ENCODE results near the gene RABEP1.
"Not testable (repeated sequence)": the region's sequence is repeated elsewhere in the genome, so short reads cannot be mapped to it uniquely, and the experiment has no call there.

The RABEP1 gene

GRCh38 chr17:5429191-5429887 is 147.3 kb downstream of the RABEP1 start:
- no peak for DNase-seq

DNA sequence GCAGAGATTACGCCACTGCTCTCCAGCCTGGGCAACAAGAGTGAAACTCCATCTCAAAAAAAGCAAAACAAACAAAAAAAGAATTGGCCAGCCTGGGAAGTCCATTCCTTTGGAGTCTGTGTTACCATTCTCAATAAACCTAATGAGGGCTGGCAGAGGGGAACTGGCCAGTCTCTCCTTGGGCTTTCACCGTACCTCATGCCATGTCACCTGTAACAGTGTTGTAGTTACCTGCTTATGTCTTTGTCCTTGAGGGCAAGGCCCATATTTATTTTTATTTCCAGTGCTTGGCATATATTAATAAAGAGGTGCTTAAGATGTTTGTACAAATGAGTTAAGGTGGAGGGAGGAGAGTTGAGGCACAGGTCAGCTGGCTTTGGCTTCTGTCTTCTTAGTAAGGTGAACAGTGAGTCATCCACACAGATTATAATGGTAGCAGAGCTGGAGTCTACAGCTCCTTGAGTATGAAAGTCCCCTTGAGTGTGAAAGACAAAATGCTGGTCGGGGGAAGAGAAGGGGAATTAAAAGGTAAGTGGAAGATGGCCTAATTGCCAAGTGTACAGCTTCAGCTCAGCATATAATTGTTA is 148.4 kb downstream of the RABEP1 start:
- no peak for DNase-seq

DNA sequence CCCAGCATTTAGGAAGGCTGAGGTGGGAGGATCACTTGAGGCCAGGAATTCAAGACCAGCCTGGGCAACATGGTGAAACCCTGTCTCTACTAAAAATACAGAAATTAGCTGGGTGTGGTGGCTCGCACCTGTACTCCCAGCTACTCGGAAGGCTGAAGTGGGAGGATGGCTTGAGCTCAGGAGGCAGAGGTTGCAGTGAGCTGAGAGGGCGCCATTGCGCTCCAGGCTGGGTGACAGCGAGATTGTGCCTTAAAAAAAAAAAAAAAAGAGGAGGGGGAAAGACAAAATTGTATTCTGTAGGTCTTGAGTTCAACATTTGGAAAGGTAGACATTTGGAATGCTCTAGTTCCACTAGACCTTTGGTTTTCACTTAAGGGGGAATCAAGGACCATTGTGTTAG is 149.2 kb downstream of the RABEP1 start:
- DNase-seq, result not testable (repeated sequence)

- no peak for DNase-seq
Observed at GRCh38 chr17:5431949-5432556, 150.0 kb downstream of the RABEP1 start.

DNA sequence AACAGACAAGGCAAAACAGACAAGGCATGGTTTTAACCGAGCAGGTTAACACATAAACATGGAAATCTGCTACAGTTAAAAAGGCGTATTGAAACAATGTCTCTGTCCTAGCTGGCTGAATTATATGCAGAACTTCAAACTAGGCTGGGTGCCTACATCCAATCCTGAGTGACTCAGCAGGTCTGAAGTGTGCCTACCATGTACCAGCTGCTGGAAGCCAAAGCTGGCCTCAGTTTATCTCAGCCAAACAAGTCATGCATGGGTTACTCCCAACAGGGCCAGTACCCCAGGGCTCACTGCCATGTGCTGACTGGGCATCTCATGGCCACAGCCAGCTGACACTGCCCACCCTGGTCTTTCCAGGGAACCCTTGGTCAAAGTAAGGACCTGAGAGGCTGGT is 152.9 kb downstream of the RABEP1 start:
- DNase-seq, result no peak

All from T1000 (cell line).